ENCODE results near the gene EREG. TPM values are rescaled to one million over a fixed set of nuclear protein-coding genes. Genes with fewer than 3 reads are reported as not detected.
"Not testable (repeated sequence)": the region's sequence is repeated elsewhere in the genome, so short reads cannot be mapped to it uniquely, and the experiment has no call there.

Gene EREG
- total RNA-seq, 1 donor from 2014 or later: not detected

GRCh38 chr4:74340421-74340820 lies 24.5 kb upstream of the EREG start:
- DNase-seq (ENCODE audit: low read depth): not testable (repeated sequence)

GRCh38 chr4:74344031-74344430 lies 20.9 kb upstream of the EREG start:
- no peak for DNase-seq (ENCODE audit: low read depth)

GRCh38 chr4:74353858-74354257 lies 11.1 kb upstream of the EREG start:
- DNase-seq (ENCODE audit: low read depth): no peak

- no peak for DNase-seq (ENCODE audit: low read depth)
Measured at GRCh38 chr4:74357965-74358364, 7.0 kb upstream of the EREG start.

GRCh38 chr4:74361671-74362070 lies 3.3 kb upstream of the EREG start:
- no peak for DNase-seq (ENCODE audit: low read depth)

GRCh38 chr4:74362347-74362746 lies 2.6 kb upstream of the EREG start:
- no peak for DNase-seq (ENCODE audit: low read depth)

GRCh38 chr4:74364256-74364651 lies 691 bp upstream of the EREG start:
- no peak for DNase-seq (ENCODE audit: low read depth)

- DNase-seq (ENCODE audit: low read depth): no peak
Measured at GRCh38 chr4:74365761-74366160, 816 bp downstream of the EREG start.

- no peak for DNase-seq (ENCODE audit: low read depth)
Measured at GRCh38 chr4:74366367-74366911, 1.5 kb downstream of the EREG start.

- DNase-seq (ENCODE audit: low read depth): no peak
Measured at GRCh38 chr4:74367656-74368290, 2.8 kb downstream of the EREG start.

GRCh38 chr4:74368596-74368995 lies 3.7 kb downstream of the EREG start:
- no peak for DNase-seq (ENCODE audit: low read depth)

- DNase-seq (ENCODE audit: low read depth): no peak
Measured at GRCh38 chr4:74369855-74370254, 4.9 kb downstream of the EREG start.

- peak; percentile 63 for DNase-seq (ENCODE audit: low read depth)
Measured at GRCh38 chr4:74370912-74371311, 6.0 kb downstream of the EREG start.

- DNase-seq (ENCODE audit: low read depth): no peak
Measured at GRCh38 chr4:74374128-74374527, 9.2 kb downstream of the EREG start.

GRCh38 chr4:74374561-74375327 lies 9.8 kb downstream of the EREG start:
- DNase-seq (ENCODE audit: low read depth): peak; percentile 60

- DNase-seq (ENCODE audit: low read depth): no peak
Measured at GRCh38 chr4:74375824-74376426, 11.0 kb downstream of the EREG start.

- peak; percentile 67 for DNase-seq (ENCODE audit: low read depth)
Measured at GRCh38 chr4:74376888-74377483, 12.0 kb downstream of the EREG start.

- no peak for DNase-seq (ENCODE audit: low read depth)
Measured at GRCh38 chr4:74377714-74378113, 12.8 kb downstream of the EREG start.

GRCh38 chr4:74378573-74378972 lies 13.6 kb downstream of the EREG start:
- DNase-seq (ENCODE audit: low read depth): no peak

- no peak for DNase-seq (ENCODE audit: low read depth)
Measured at GRCh38 chr4:74379912-74380311, 15.0 kb downstream of the EREG start.

GRCh38 chr4:74385386-74385785 lies 20.4 kb downstream of the EREG start:
- no peak for DNase-seq (ENCODE audit: low read depth)

- no peak for DNase-seq (ENCODE audit: low read depth)
Measured at GRCh38 chr4:74386159-74386558, 21.2 kb downstream of the EREG start.
